Measurements from ENCODE around the gene PTPRA. TPM values are rescaled to one million over a fixed set of nuclear protein-coding genes. Genes with fewer than 3 reads are reported as not detected.

The PTPRA gene
- total and polyA plus RNA-seq, 2 of the 8 experiments (the other 6 are each of a cell fraction or from before 2014, with no cell fraction given): 47.7 to 51.3 TPM

GRCh38 chr20:2987861-2988260 is 114.6 kb downstream of the PTPRA start:
- DNase-seq (ENCODE audit: low read depth in 1 of 2, low spot score in 2 of 2): no peak
- TF ChIP-seq RAD21 (IDR thresholded peaks at IDR 0.05 in 1 of 2, conservative IDR thresholded peaks at IDR 0.05 in 1 of 2; ENCODE audit: low read depth in 2 of 2, low read length in 2 of 2) (no peak), NRF1 (IDR thresholded peaks at IDR 0.05; ENCODE audit: low read depth, low read length) (no peak), CHD2 (IDR thresholded peaks at IDR 0.05; ENCODE audit: low read length) (no peak), TAF1 (IDR thresholded peaks at IDR 0.05; ENCODE audit: low read depth, low read length) (no peak), TAF7 (optimal IDR thresholded peaks at IDR 0.05; ENCODE audit: borderline replicate concordance, low read depth, low read length) (no peak), PHF8 (conservative IDR thresholded peaks at IDR 0.05; ENCODE audit: low read depth, low read length) (no peak), GTF2F1 (IDR thresholded peaks at IDR 0.05; ENCODE audit: borderline replicate concordance, low read depth, low read length) (no peak), BRCA1 (IDR thresholded peaks at IDR 0.05; ENCODE audit: low read depth, low read length) (no peak), SIRT6 (IDR thresholded peaks at IDR 0.05; ENCODE audit: low read length) (no peak), SP1 (IDR thresholded peaks at IDR 0.05; ENCODE audit: low read depth, low read length) (no peak), JUN (IDR thresholded peaks at IDR 0.05; ENCODE audit: low read depth, low read length) (no peak), CREB1 (IDR thresholded peaks at IDR 0.05) (no peak)

More at GRCh38 chr20:2987861-2988260, 114.6 kb downstream of the PTPRA start:
- ChIA-PET POLR2A (ENCODE audit: partially characterized antibody) (no interaction called here), CTCF (ENCODE audit: partially characterized antibody) (interaction anchor here (1.0 to 1.2 kb wide), 2 partner anchors 30 to 76 kb away, joined by 3 to 5 read pairs; no protein-coding TSS in a partner anchor)
- Histone ChIP-seq H2AK5ac (ENCODE audit: low read depth, low read length) (no peak overlapping the region), H3K23ac (ENCODE audit: insufficient read length) (no peak overlapping the region), H2AFZ (ENCODE audit: low read length) (no peak overlapping the region), H3K56ac (replicated peaks; ENCODE audit: insufficient read length, low read depth, low read length) (no peak overlapping the region), H2BK12ac (ENCODE audit: low read depth, low read length) (no peak overlapping the region), H3K14ac (ENCODE audit: insufficient read length) (no peak overlapping the region), H3K79me1 (ENCODE audit: low read depth, low read length) (no peaks in the 10 kb centered on the region), H4K91ac (replicated peaks; ENCODE audit: insufficient read length, low read length) (no peak overlapping the region), H3K9ac (replicated peaks in 1 of 4; ENCODE audit: extremely low read depth in 1 of 4, low read depth in 3 of 4, low read length in 3 of 4) (no peak overlapping the region), H3K36me3 (ENCODE audit: control insufficient read depth in 2 of 4, insufficient read depth in 4 of 4, low read length in 3 of 4) (peaks cover 0 to 39% (median 24%) of the 10 kb centered on the region in 4 experiments; a peak in 7 of 8 replicates), H3K27me3 (replicated peaks in 1 of 4; ENCODE audit: control insufficient read depth in 3 of 4, extremely low read depth in 1 of 4, insufficient read depth in 3 of 4, low read length in 3 of 4) (no peaks in the 10 kb centered on the region), H2BK20ac (ENCODE audit: low read length) (no peak overlapping the region), H2BK120ac (replicated peaks; ENCODE audit: low read depth, low read length) (no peak overlapping the region), H4K8ac (ENCODE audit: extremely low read depth, insufficient read depth, low read length) (no peak overlapping the region), H3K4me3 (ENCODE audit: extremely low read depth in 1 of 4, insufficient read depth in 2 of 4, low read depth in 3 of 4, low read length in 4 of 4) (no peak overlapping the region), H4K5ac (ENCODE audit: insufficient read length, low read depth, low read length) (no peak overlapping the region), H2BK5ac (ENCODE audit: low read depth, low read length) (no peak overlapping the region), H3K4me2 (ENCODE audit: insufficient read depth in 1 of 2, low read depth in 2 of 2, low read length in 2 of 2) (no peak overlapping the region), H2BK15ac (ENCODE audit: low read length) (no peak overlapping the region), H3K27ac (ENCODE audit: low read depth, low read length) (no peak overlapping the region), H3K9me3 (ENCODE audit: insufficient read depth in 2 of 2, low read depth in 1 of 2, low read length in 1 of 2) (no peaks in the 10 kb centered on the region), H3K18ac (ENCODE audit: extremely low read depth, low read length) (no peak overlapping the region), H3K4me1 (replicated peaks in 1 of 4; ENCODE audit: control insufficient read depth in 3 of 4, insufficient read depth in 4 of 4, low read length in 3 of 4) (no peaks in the 10 kb centered on the region), H3K23me2 (ENCODE audit: low read depth, low read length) (no peaks in the 10 kb centered on the region), H4K20me1 (replicated peaks in 1 of 2; ENCODE audit: control insufficient read depth in 1 of 2, insufficient read depth in 2 of 2, low read length in 2 of 2) (peaks cover 2 to 3% of the 10 kb centered on the region in 2 experiments), H3K79me2 (ENCODE audit: control insufficient read depth in 1 of 2, insufficient read depth in 2 of 2, low read length in 2 of 2) (no peaks in the 10 kb centered on the region), H3K4ac (replicated peaks; ENCODE audit: insufficient read length, low read depth, low read length) (no peak overlapping the region)
- WGBS, 2 experiments (ENCODE audit: extremely low coverage in 1 of 2, insufficient coverage in 1 of 2, insufficient read length in 1 of 2, insufficient replicate concordance in 2 of 2, low coverage in 1 of 2, low lambda C conversion rate in 2 of 2, missing lambda C conversion rate in 1 of 2): 94% methylated on average over 5 of the region's 5 CpGs; no CpG with 5 or more reads in 1 of the 2 experiments
- no peak for FAIRE-seq
